HepG2 (cell line): ENCODE results near the gene STARD8.

Experiments used
- MAZ ChIP-seq, 2 experiments: sonication (generic) in 1 of 2; formaldehyde crosslinking in 1 of 2; IDR thresholded peaks; 2 replicates each; pipeline versions ENCODE4 v1.5.0 to v1.6.1; 2012 to 2020; ENCODE audit warnings: low read depth in 2 of 2, mild to moderate bottlenecking in 2 of 2, borderline replicate concordance in 1 of 2, improper control_type of control experiment in 1 of 2, low read length in 1 of 2, missing genetic modification reagents in 1 of 2, moderate library complexity in 1 of 2
- POLR2AphosphoS5 ChIP-seq: IDR thresholded peaks from 2 replicates; pipeline ENCODE4 v1.6.1; 2012; ENCODE audit warnings: low read depth, low read length
- SP140L ChIP-seq: sonication (generic); formaldehyde crosslinking; IDR thresholded peaks from 2 replicates; pipeline ENCODE4 v1.4.0; 2020; ENCODE audit warnings: missing genetic modification reagents, borderline replicate concordance
- TF ChIP-seq, protein P1 (sequence below): sonication (generic); formaldehyde crosslinking; IDR thresholded peaks from 2 replicates; pipeline ENCODE4 v1.5.1; 2020; ENCODE audit warnings: mild to moderate bottlenecking, moderate library complexity, missing genetic modification reagents

GRCh38 chrX:68705986-68706385, 58.5 kb downstream of the STARD8 start:
- TF ChIP-seq MAZ (IDR thresholded peaks at IDR 0.05; ENCODE audit: borderline replicate concordance, low read depth, low read length) = no peak
- no peak for TF ChIP-seq MAZ (CRISPR knock-in tag; IDR thresholded peaks at IDR 0.05; ENCODE audit: low read depth)
- TF ChIP-seq SP140L (CRISPR knock-in tag) = no peak
- no peak for TF ChIP-seq POLR2AphosphoS5
- TF ChIP-seq, protein P1, sequence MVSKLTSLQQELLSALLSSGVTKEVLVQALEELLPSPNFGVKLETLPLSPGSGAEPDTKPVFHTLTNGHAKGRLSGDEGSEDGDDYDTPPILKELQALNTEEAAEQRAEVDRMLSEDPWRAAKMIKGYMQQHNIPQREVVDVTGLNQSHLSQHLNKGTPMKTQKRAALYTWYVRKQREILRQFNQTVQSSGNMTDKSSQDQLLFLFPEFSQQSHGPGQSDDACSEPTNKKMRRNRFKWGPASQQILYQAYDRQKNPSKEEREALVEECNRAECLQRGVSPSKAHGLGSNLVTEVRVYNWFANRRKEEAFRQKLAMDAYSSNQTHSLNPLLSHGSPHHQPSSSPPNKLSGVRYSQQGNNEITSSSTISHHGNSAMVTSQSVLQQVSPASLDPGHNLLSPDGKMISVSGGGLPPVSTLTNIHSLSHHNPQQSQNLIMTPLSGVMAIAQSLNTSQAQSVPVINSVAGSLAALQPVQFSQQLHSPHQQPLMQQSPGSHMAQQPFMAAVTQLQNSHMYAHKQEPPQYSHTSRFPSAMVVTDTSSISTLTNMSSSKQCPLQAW (CRISPR knock-in tag) = no peak
